ENCODE measurements around the gene GUCY1A2. TPM values are rescaled to one million over a fixed set of nuclear protein-coding genes. Genes with fewer than 3 reads are reported as not detected.

GUCY1A2 gene
- total RNA-seq, 4 donors from 2014 or later = 0.37 to 2.0 (median 0.67) TPM

DNA sequence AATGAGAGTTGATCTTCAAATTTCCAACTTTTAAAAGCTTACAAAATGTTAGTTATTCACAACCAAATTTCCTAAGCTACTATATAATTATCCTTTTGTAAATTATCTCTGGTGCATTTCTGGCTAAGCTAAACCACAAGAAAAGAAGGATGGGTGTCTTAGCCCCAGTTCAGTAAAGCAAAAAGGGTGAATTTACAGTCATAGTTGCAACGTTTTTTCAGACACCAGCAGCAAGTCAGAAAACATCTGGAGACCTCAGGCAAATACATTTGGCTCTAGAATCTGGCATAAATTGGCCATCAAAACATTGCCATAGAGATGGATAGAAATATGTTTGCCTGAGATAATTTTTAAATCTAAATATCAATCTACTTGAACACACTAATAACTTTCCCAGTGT, 257.0 kb downstream of the GUCY1A2 start:
- WGBS, 2 donors (ENCODE audit: low coverage in 1 of 2) = 17 to 25% methylated on average over 1 of the region's 1 CpG

GRCh38 chr11:106748059-106748458, 270.2 kb downstream of the GUCY1A2 start:
- intact Hi-C loops (cut with DNase I; ENCODE audit: low total_unique reads) = no loop called here
- TF ChIP-seq POLR2AphosphoS5 (IDR thresholded peaks at IDR 0.05) = no peak
- WGBS, 2 donors (ENCODE audit: low coverage in 1 of 2) = 44 to 61% methylated on average over 1 of the region's 1 CpG

More for the DNA sequence above, 257.0 kb downstream of the GUCY1A2 start:
- no peaks in the 10 kb centered on the region for H3K9me3 ChIP-seq
- H3K36me3 ChIP-seq = no peaks in the 10 kb centered on the region
- in situ Hi-C loops (cut with MboI; ENCODE audit: low pct_ligation_motif_present in 1 of 4, low pct_unique_long_range_greater_than_20kb in 1 of 4, low sequenced_read_pairs in 3 of 4) = no loop called here
- TF ChIP-seq CTCF (IDR thresholded peaks at IDR 0.05) = no peak
- no peak for TF ChIP-seq POLR2A (IDR thresholded peaks at IDR 0.05)
- no peak for TF ChIP-seq EP300 (IDR thresholded peaks at IDR 0.05; ENCODE audit: low read depth)
- no peak for TF ChIP-seq POLR2AphosphoS5 (IDR thresholded peaks at IDR 0.05)
- no peak overlapping the region for H3K4me3 ChIP-seq
- H3K4me1 ChIP-seq = no peaks in the 10 kb centered on the region
- intact Hi-C loops (cut with DNase I; ENCODE audit: low total_unique reads) = no loop called here
- H3K27me3 ChIP-seq = no peaks in the 10 kb centered on the region
- H3K27ac ChIP-seq = no peak overlapping the region
- no peak for DNase-seq

DNA sequence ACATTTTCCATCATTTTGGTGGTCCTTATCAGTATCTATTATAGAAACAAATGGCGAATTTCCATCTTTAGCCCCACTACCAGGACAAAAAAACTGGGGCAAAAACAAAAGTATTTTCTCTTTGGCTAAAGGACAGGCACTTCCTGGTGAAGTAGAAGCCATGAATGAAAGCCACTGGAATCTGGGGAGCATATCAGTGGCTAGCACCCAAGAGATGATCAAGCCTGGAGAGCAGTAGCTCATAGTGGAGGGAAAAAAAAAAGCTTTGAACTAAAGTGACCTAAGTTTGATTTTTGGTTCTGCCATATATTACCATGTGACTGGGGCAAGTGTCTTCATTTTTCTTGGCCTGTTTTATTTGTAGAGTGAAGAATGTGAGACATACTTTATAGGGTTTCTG, 272.3 kb downstream of the GUCY1A2 start:
- Histone ChIP-seq H3K27me3 (no peaks in the 10 kb centered on the region), H3K27ac (no peak overlapping the region), H3K4me3 (no peak overlapping the region), H3K36me3 (no peaks in the 10 kb centered on the region), H3K9me3 (no peaks in the 10 kb centered on the region), H3K4me1 (no peaks in the 10 kb centered on the region)
- TF ChIP-seq POLR2A (IDR thresholded peaks at IDR 0.05) (no peak), EP300 (IDR thresholded peaks at IDR 0.05; ENCODE audit: low read depth) (no peak), CTCF (IDR thresholded peaks at IDR 0.05) (no peak), POLR2AphosphoS5 (IDR thresholded peaks at IDR 0.05) (no peak)
- in situ Hi-C loops (cut with MboI; ENCODE audit: low pct_ligation_motif_present in 1 of 4, low pct_unique_long_range_greater_than_20kb in 1 of 4, low sequenced_read_pairs in 3 of 4) = no loop called here
- intact Hi-C loops (cut with DNase I; ENCODE audit: low total_unique reads) = no loop called here
- WGBS, 2 donors (ENCODE audit: low coverage in 1 of 2) = 58% methylated on average over 1 of the region's 1 CpG; no CpG with 5 or more reads in 1 of the 2 donors
- DNase-seq = no peak

More at GRCh38 chr11:106748059-106748458, 270.2 kb downstream of the GUCY1A2 start:
- Histone ChIP-seq H3K36me3 (no peaks in the 10 kb centered on the region), H3K9me3 (no peaks in the 10 kb centered on the region), H3K27me3 (no peaks in the 10 kb centered on the region), H3K4me1 (no peaks in the 10 kb centered on the region), H3K27ac (no peak overlapping the region), H3K4me3 (no peak overlapping the region)
- no peak for DNase-seq
- in situ Hi-C loops (cut with MboI; ENCODE audit: low pct_ligation_motif_present in 1 of 4, low pct_unique_long_range_greater_than_20kb in 1 of 4, low sequenced_read_pairs in 3 of 4) = no loop called here

GRCh38 chr11:106733635-106734034, 284.6 kb downstream of the GUCY1A2 start:
- in situ Hi-C loops (cut with MboI; ENCODE audit: low pct_ligation_motif_present in 1 of 4, low pct_unique_long_range_greater_than_20kb in 1 of 4, low sequenced_read_pairs in 3 of 4) = loop anchor here in 1 of 4 donors (10.0 kb wide), 1 partner anchor 61 kb away; no protein-coding TSS in a partner anchor
- H3K4me3 ChIP-seq = no peak overlapping the region
- H3K27ac ChIP-seq = no peak overlapping the region
- DNase-seq = no peak
- intact Hi-C loops (cut with DNase I; ENCODE audit: low total_unique reads) = no loop called here
- H3K36me3 ChIP-seq = no peaks in the 10 kb centered on the region
- TF ChIP-seq CTCF (IDR thresholded peaks at IDR 0.05) (no peak), POLR2A (IDR thresholded peaks at IDR 0.05) (no peak), EP300 (IDR thresholded peaks at IDR 0.05; ENCODE audit: low read depth) (no peak), POLR2AphosphoS5 (IDR thresholded peaks at IDR 0.05) (no peak)
- 75 to 78% methylated on average over 4 of the region's 4 CpGs for WGBS, 2 donors (ENCODE audit: low coverage in 1 of 2)
- no peaks in the 10 kb centered on the region for H3K4me1 ChIP-seq
- peaks cover 0 to 14% of the 10 kb centered on the region in 2 donors for H3K9me3 ChIP-seq
- no peaks in the 10 kb centered on the region for H3K27me3 ChIP-seq

DNA sequence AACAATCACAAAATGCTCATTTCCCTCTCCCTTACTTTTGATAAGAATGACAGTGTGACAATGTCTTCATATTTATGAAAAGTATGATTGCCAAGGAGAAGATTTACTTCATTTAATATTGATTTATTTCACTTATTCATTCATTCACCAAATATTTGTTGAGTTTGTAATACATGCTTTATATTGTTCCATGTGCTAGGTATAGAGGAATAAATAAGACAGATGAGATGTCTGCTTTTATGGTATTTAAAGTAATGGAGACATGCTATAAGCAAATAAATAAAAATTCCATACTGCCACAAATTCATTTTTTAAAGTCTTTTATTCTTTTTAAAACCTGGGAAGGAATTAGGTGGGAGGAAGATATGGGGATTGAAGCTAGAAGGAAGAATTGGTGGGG, 289.4 kb downstream of the GUCY1A2 start:
- Histone ChIP-seq H3K36me3 (no peaks in the 10 kb centered on the region), H3K9me3 (no peaks in the 10 kb centered on the region), H3K4me1 (no peaks in the 10 kb centered on the region), H3K27ac (no peak overlapping the region), H3K27me3 (no peaks in the 10 kb centered on the region), H3K4me3 (no peak overlapping the region)
- intact Hi-C loops (cut with DNase I; ENCODE audit: low total_unique reads) = no loop called here
- TF ChIP-seq EP300 (IDR thresholded peaks at IDR 0.05; ENCODE audit: low read depth) = no peak
- TF ChIP-seq CTCF (IDR thresholded peaks at IDR 0.05) = no peak
- no peak for TF ChIP-seq POLR2AphosphoS5 (IDR thresholded peaks at IDR 0.05)
- no peak for TF ChIP-seq POLR2A (IDR thresholded peaks at IDR 0.05)
- no peak for DNase-seq
- in situ Hi-C loops (cut with MboI; ENCODE audit: low pct_ligation_motif_present in 1 of 4, low pct_unique_long_range_greater_than_20kb in 1 of 4, low sequenced_read_pairs in 3 of 4) = no loop called here

Measured in transverse colon (tissue), 4 donors.